OCI-LY3 (cell line): ENCODE data around the gene HMOX1.
A peak's percentile ranks its signal among the peaks of the same experiment; 100 is the strongest.

ENCODE experiments used
- H2AFZ ChIP-seq: fragments of 200-600, 300-600 bp; shearing (Covaris generic); 2 replicates; pipeline ENCODE4 v1.6.0; 2014; ENCODE audit warnings: antibody characterized with exemption, low read depth, low read length
- H3K27ac ChIP-seq: fragments of 200-600, 300-600 bp; sonication (generic); 2 replicates; pipeline ENCODE4 v1.5.1; 2014; ENCODE audit warnings: mild to moderate bottlenecking, low read length, moderate library complexity, mixed read lengths
- H3K27me3 ChIP-seq: fragments of 200-600, 300-600 bp; sonication (generic); 2 replicates; pipeline ENCODE4 v1.6.1; 2014; ENCODE audit warnings: low read depth, low read length, mixed read lengths
- H3K36me3 ChIP-seq: fragments of 200-600, 300-600 bp; sonication (generic); replicated peaks from 2 replicates; pipeline ENCODE3; 2014; ENCODE audit warnings: low read depth, low read length, mixed read lengths
- H3K4me1 ChIP-seq: fragments of 300-600, 200-600 bp; sonication (generic); 2 replicates; pipeline ENCODE4 v1.6.1; 2014; ENCODE audit warnings: low read length, mixed read lengths
- H3K4me2 ChIP-seq: fragments of 200-600, 300-600 bp; sonication (generic); 2 replicates; pipeline ENCODE4 v1.6.1; 2014; ENCODE audit warnings: low read length, mixed read lengths
- H3K4me3 ChIP-seq: fragments of 300-600, 200-600 bp; sonication (generic); 2 replicates; pipeline ENCODE4 v1.5.1; 2014; ENCODE audit warnings: antibody characterized with exemption, mild to moderate bottlenecking, low read length, moderate library complexity
- H3K79me2 ChIP-seq: fragments of 300-600, 200-600 bp; shearing (Covaris generic); 2 replicates; pipeline ENCODE4 v1.6.1; 2014; ENCODE audit warnings: mild to moderate bottlenecking, low read length, mixed read lengths
- H3K9ac ChIP-seq: fragments of 300-600, 200-600 bp; shearing (Covaris generic); 2 replicates; pipeline ENCODE4 v1.6.0; 2014; ENCODE audit warnings: mild to moderate bottlenecking, low read length, moderate library complexity
- H3K9me3 ChIP-seq: fragments of 200-600, 300-600 bp; shearing (Covaris generic); 2 replicates; pipeline ENCODE4 v1.6.1; 2014; ENCODE audit warnings: low read length, mixed read lengths; ENCODE audit not compliant: insufficient read depth
- H4K20me1 ChIP-seq: fragments of 200-600, 300-600 bp; sonication (generic); 2 replicates; pipeline ENCODE4 v1.6.1; 2016; ENCODE audit warnings: low read length, mixed read lengths; ENCODE audit not compliant: insufficient read depth
- CTCF ChIP-seq: fragments of 200-600, 300-600 bp; sonication (generic); IDR thresholded peaks from 2 replicates; pipeline ENCODE4 v1.5.1; 2014; ENCODE audit warnings: antibody characterized with exemption, low read length, low read depth
- EZH2phosphoT487 ChIP-seq: fragments of 200-600 bp; shearing (Covaris generic); IDR thresholded peaks from 2 replicates; pipeline ENCODE4 v1.6.1; 2018; ENCODE audit warnings: antibody characterized with exemption, mixed run types, low read depth

HMOX1 gene

GRCh38 chr22:35349368-35349703, 31.6 kb upstream of the HMOX1 start:
- Histone ChIP-seq H3K27ac (peak overlapping the region; percentile 81), H3K4me3 (peak overlapping the region; percentile 85), H3K79me2 (no peaks in the 10 kb centered on the region; the same call in 1 of the 2 replicates), H3K4me1 (peaks cover 78% of the 10 kb centered on the region), H3K27me3 (no peaks in the 10 kb centered on the region), H3K4me2 (peak overlapping the region; percentile 86), H3K36me3 (no peaks in the 10 kb centered on the region), H3K9ac (peak overlapping the region; percentile 84), H4K20me1 (no peaks in the 10 kb centered on the region), H2AFZ (peak overlapping the region; percentile 44; the same call in 1 of the 2 replicates), H3K9me3 (no peaks in the 10 kb centered on the region)
- no peak for TF ChIP-seq CTCF
- no peak for TF ChIP-seq EZH2phosphoT487

GRCh38 chr22:35349704-35350538, 31.0 kb upstream of the HMOX1 start:
- TF ChIP-seq CTCF (no peak), EZH2phosphoT487 (no peak)
- Histone ChIP-seq H2AFZ (peak overlapping the region; percentile 44; the same call in 1 of the 2 replicates), H3K27ac (peak overlapping the region; percentile 81), H3K4me1 (peaks cover 76% of the 10 kb centered on the region), H3K9me3 (no peaks in the 10 kb centered on the region), H3K9ac (peak overlapping the region; percentile 84), H3K27me3 (no peaks in the 10 kb centered on the region), H4K20me1 (no peaks in the 10 kb centered on the region), H3K4me2 (peak overlapping the region; percentile 86), H3K36me3 (no peaks in the 10 kb centered on the region), H3K79me2 (no peaks in the 10 kb centered on the region; the same call in 1 of the 2 replicates), H3K4me3 (peak overlapping the region; percentile 85)

- H3K4me3 ChIP-seq, result peak overlapping the region; percentile 85
- H3K27ac ChIP-seq, result peak overlapping the region; percentile 96
- H4K20me1 ChIP-seq, result no peaks in the 10 kb centered on the region
- H3K4me1 ChIP-seq, result peaks cover 76% of the 10 kb centered on the region
- H2AFZ ChIP-seq, result peak overlapping the region; percentile 27; the same call in 1 of the 2 replicates
- peak overlapping the region; percentile 99 for H3K4me2 ChIP-seq
- TF ChIP-seq EZH2phosphoT487, result no peak
- peak; percentile 74 for TF ChIP-seq CTCF
- no peaks in the 10 kb centered on the region for H3K36me3 ChIP-seq
- H3K9me3 ChIP-seq, result no peaks in the 10 kb centered on the region
- peak overlapping the region; percentile 97 for H3K9ac ChIP-seq
- H3K27me3 ChIP-seq, result no peaks in the 10 kb centered on the region
- H3K79me2 ChIP-seq, result no peaks in the 10 kb centered on the region; the same call in 1 of the 2 replicates
Observed at GRCh38 chr22:35350539-35351503, 30.1 kb upstream of the HMOX1 start.
